Ramos (cell line): ENCODE results near the gene UROC1.
"Not testable (repeated sequence)": the region's sequence is repeated elsewhere in the genome, so short reads cannot be mapped to it uniquely, and the experiment has no call there.

Experiments used
- in situ Hi-C: fragments of 300-500 bp; cut with MboI; formaldehyde crosslinking; loops from one replicate; pipeline ENCODE4 v1.14.3; 2022; ENCODE audit warnings: low sequenced_read_pairs; ENCODE audit not compliant: unreplicated experiment

Gene UROC1

GRCh38 chr3:126535636-126536035 is 18.1 kb upstream of the UROC1 start:
- in situ Hi-C loops: no loop called here

- in situ Hi-C loops: not testable (repeated sequence)
Measured at GRCh38 chr3:126534716-126535115, 17.1 kb upstream of the UROC1 start.

GRCh38 chr3:126533506-126533905 is 15.9 kb upstream of the UROC1 start:
- in situ Hi-C loops: no loop called here

DNA sequence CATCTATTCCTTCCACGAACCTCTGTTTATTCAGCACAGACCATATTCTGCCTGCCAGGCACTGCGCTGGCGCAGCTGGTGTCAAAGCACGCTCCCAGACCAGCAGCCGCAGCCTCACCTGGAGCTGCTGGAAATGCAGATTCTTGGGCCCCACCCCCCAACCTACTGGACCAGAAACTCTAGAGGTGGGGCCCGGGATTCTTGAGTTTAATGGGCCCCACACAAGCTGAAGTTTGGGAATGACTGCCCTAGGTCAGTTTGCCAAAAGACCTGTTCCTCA is 13.4 kb upstream of the UROC1 start:
- in situ Hi-C loops: no loop called here

DNA sequence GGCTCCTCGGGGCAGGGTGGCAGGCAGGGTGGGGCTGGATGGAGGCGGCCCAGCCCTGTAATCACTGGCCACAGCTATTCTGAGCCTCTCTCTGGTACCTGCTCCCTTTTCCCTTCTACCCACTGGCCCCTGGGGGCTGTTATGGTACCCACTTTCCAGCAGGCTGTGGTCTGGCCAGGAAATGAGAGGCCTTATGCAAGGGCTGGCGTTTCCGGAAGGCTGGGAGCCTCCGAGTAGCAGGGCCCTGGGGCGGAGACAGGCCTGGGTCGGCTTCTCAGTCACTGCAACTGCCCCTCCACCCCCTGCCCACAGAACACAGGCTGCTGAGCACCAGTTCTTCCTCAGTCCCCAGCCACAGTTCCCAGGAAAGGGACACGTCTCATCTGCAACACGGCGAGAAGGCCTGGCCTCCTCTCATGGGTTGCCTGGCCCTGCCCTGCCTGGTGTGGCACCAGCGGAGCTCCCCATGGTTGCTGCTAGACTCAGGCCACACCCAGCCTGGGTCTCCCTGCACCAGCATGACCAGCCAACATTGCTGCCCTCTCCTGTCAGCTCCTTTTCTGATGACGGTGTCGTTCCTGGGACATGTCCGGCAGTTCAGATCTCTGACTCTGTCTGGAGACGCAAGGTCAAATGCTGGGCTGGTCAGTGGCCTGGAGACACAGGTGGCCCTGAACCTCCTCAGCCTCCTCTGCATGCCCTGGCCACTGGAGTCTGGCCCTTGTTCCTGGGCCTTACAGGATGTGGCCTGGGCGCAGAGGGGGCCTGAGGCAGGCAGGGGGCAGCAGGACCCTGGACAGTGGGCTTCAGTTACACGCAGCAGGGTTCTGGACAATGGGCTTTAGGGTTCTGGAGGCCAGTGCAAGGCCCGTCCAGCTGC is 12.8 kb upstream of the UROC1 start:
- in situ Hi-C loops: no loop called here

- in situ Hi-C loops: no loop called here
Measured at GRCh38 chr3:126529585-126530170, 12.1 kb upstream of the UROC1 start.

DNA sequence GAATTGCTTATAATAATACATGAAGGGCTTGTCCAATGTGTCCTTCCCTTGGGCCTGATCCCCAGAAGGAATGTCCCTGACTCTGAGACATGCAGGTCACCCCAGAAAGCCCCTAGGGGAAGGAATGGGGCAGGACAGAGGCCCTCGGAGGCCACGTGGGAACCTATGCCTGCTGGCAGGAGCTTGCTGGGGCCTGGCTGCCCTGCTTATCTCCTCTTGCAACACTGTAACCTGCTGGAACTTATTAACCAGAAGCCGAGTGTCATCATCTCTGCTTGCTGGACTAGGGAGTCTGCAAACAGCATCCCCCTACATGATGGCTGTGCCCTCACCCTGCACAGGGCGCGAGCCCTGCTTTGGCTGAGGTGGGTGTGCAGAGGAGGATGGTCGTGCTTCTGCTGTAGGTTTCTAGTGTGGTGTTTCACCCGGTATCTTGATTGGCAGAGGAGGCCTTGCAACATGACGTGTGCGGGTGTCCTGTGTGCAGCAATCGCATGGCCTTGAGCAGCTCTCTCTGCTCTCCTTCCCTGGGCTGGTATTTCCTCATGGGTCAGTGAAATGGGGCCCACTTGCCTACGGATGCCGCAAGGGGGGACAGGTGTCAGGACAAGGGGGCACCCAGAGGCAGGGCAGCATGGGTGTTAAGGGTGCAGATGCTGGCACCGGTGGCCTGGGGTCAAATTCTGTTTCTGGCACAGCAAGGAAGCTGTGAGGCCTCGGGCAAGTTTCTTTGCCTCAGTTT is 11.4 kb upstream of the UROC1 start:
- in situ Hi-C loops: no loop called here

- in situ Hi-C loops: no loop called here
Measured at GRCh38 chr3:126528419-126528799, 10.8 kb upstream of the UROC1 start.

DNA sequence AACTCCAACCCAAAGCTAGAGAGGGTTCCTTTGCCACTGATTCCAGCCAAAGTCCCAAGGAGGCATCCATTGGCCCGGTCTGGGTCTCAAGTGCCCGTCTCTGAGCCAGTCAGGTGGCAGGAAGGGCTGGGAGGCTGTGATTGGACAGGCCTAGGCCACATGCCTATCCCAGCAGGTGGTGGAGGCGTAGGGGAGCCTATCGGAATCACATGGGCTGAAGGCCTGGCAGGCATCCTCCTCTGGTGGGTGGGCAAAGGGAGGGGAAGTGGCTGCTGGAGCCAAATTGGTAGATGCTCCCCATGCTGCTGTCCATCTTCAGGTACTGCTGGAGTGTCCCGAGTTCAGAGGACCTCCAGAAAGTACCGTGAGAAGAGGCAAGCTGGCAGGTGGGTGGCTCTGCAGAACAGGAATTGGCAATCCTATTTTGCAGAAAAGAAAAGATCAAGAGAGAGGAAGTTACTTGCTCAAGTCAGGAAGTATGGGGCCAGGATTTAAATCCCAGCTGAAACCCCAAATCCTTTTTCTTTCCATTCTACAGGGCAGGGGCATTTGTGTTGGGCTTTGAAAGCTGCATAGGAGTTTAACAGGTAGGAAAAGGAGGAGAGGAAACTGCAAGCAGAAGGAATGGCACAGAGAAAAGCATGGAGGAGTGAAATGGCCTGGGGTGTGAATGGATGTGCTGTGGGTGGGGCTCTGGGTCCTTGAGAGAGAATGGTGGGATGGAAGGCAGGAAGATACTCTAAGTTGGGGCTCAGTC is 10.1 kb upstream of the UROC1 start:
- in situ Hi-C loops: no loop called here

DNA sequence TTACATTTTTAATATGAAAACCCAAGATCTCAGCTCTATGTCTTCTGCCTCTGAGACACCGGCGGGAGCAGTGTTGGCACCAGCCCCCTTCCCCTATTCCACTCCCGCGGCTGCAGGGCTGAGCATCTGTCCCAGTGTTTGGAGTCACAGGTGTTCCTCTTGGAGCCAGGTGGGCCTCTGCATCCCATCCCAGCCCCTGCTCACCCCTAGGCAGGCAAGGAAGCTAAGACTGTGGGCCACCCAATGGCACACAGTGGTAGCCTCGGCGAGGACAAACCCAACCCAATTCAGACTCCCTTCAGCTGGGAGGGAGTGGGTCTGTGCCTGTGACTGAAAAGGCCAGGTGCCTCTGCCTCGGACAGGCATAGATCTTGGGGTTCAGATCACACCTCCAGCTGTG is 9.4 kb upstream of the UROC1 start:
- in situ Hi-C loops: no loop called here

DNA sequence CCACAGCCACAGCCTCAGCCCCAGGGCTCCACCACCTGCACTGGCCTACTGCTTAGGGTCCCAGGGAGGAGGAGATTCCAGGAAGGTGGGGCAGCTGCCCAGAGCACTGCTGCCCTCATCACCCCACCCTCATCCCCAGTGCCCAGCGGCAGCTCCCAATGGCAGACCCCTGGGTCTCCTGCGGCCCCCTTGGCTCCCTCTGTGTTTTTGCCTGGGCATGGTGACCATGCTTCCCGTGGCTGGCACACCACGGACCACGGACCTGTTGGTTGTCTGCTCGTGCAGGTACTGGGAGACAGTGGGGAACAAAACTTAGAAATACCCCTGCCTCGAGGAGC is 9.1 kb upstream of the UROC1 start:
- in situ Hi-C loops: no loop called here

GRCh38 chr3:126525853-126526667 is 8.5 kb upstream of the UROC1 start:
- in situ Hi-C loops: no loop called here

DNA sequence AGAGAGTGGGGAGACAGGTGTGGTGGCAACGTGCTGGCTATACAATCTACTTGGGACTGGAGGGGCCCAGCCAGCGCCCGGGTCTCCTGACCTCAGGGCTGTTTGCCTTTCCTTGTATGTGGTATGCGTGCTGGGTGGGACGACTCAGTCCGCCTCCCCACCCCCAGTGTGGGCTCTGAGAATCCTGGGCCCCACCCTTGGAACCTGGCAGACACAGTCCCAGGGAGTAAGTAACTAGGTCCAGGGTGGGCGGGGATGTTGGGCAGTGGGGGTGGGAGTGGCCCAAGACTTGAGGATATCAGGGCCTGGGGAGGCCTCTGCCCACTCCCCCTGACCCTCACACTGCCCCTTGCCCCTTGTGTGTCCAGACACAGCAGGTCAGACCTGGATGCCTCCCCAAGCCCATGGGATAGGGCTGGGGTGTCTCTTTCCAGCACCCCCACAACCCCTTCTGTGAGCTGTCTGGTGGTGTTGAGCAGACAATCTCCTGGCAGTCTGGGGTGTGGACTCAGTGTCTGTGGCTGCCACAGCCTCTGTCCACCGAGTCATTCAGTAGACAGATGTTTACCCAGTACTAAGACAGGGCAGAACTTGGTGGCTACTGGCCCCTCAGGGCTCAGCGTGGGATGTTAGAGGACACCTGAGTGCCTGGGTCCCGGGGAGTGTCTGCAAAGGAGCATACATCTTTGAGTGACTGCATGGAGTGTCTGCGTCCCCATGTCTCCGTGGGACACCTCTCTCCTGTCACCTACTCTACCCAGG is 7.7 kb upstream of the UROC1 start:
- in situ Hi-C loops: no loop called here

- in situ Hi-C loops: no loop called here
Measured at GRCh38 chr3:126524429-126524988, 6.9 kb upstream of the UROC1 start.

GRCh38 chr3:126523745-126524428 is 6.3 kb upstream of the UROC1 start, which contains the start of gene CHST13:
CHST13 (plus strand) TSS chr3:126524155; CDS start chr3:126524333, 178 bp downstream.
- in situ Hi-C loops: no loop called here

DNA sequence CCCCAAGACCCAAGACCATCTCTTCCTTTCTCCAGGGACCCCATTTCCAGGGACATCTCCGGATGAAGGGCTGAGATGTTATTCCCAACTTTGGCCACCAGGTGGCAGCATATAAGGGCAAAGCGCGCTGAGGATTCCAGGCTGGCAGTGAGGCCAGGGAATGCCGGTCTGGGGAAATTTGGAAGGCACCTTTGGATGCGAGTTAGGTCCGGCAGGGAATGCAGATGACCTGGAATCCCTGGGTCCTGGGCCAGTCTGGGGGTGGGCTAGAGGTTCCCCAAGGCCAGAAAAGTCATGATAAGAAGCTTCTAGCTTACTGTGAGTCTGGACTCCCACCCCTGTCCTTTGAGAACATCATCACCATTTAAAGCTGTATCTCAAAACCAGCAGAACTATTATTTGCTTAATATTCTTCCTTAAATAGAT is 4.8 kb upstream of the UROC1 start:
- in situ Hi-C loops: no loop called here

DNA sequence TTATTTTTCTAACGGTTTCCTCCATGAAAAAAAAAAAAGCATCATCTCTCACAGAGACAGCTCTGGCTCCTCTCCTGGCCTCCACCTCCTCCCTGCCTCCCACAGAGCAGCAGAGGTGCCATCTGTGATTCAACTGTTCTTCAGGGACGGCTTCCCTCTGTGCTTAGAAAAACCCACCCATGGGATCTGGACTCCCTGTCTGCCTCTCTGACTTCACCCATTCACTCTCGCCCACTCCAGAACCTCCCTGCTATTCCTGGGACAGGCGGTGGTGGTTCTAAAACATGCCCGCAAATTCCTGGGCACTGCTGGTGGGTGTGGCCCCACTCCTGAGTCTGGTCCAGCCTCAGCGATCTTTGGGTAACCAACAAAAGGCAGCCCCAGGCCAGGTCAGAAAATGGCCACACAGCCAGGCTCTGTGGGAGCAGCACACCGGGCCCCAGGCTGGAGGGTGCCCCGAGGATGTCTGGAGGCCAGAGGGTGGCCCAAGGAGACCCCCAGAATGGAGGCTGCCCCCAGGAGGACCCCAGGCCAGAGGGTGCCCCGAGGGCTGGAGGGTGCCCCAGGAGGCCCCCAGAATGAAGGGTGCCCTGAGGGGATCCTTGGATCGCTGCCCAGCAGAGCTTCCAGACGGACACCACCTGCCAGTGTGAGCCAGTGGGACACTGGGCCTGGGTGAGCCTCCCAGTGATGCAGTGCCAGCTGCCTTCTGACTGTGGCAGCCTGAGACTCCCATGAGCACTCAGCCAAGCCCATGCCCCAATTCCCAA is 3.7 kb upstream of the UROC1 start:
- in situ Hi-C loops: no loop called here
